Panc1 (cell line): Measurements from ENCODE around the gene DHCR7. TPM values are rescaled to one million over a fixed set of nuclear protein-coding genes. Genes with fewer than 3 reads are reported as not detected.

ENCODE experiments used
- ATAC-seq: fragments of 200-7000 bp; cut with Tn5 transposase; 2 replicates; pipeline ENCODE4 v1.9.1; 2020; ENCODE audit warnings: mild to moderate bottlenecking, moderate library complexity
- Bru-seq: library from RNA; stranded (reverse); fragments of 400-500 nt; gene quantifications from one replicate; lab custom pipeline; 2021; lab: Mats Ljungman, UMichigan
- BruChase-seq, 2 experiments: library from RNA; stranded (reverse); fragments of 400-500 nt; gene quantifications; one replicate each; lab custom pipeline; 2021; lab: Mats Ljungman, UMichigan
- BruUV-seq: library from RNA; stranded (reverse); fragments of 400-500 nt; replicated peaks from 2 replicates; lab custom pipeline; 2021; lab: Mats Ljungman, UMichigan
- CTCF ChIA-PET: fragments of 300-600 bp; sonication (Branson Sonifier 250); formaldehyde crosslinking; loops from one replicate; lab custom pipeline; 2022; ENCODE audit warnings: antibody characterized with exemption; lab: Charles Lee
- POLR2A ChIA-PET: fragments of 300-600 bp; sonication (Branson Sonifier 250); formaldehyde crosslinking; loops from one replicate; lab custom pipeline; 2022; ENCODE audit warnings: antibody characterized with exemption; lab: Charles Lee
- DNase-seq: peaks from one replicate; pipeline ENCODE4 v3.0.0-alpha.2; 2010; ENCODE audit warnings: low read depth, low spot score
- H3K27ac ChIP-seq: 2 replicates; pipeline ENCODE4 v1.5.1; 2011; ENCODE audit warnings: mild to moderate bottlenecking, low read length, inconsistent platforms
- H3K27me3 ChIP-seq: fragments of 200-500 bp; sonication (Bioruptor generic); 2 replicates; pipeline ENCODE4 v1.6.0; 2014; ENCODE audit warnings: low read length, inconsistent platforms; ENCODE audit not compliant: control insufficient read depth, insufficient read depth
- H3K36me3 ChIP-seq: fragments of 200-500 bp; sonication (Bioruptor generic); 2 replicates; pipeline ENCODE4 v1.5.1; 2014; ENCODE audit warnings: inconsistent platforms, mild to moderate bottlenecking, low read length, moderate library complexity; ENCODE audit not compliant: control insufficient read depth, insufficient read depth
- H3K4me1 ChIP-seq: 2 replicates; pipeline ENCODE4 v1.5.1; 2011; ENCODE audit warnings: inconsistent platforms, mild to moderate bottlenecking, low read length, moderate library complexity; ENCODE audit not compliant: control insufficient read depth, insufficient read depth
- H3K4me3 ChIP-seq, 2 experiments: 2 replicates each; pipeline ENCODE4 v1.5.1; 2011 to 2012; ENCODE audit warnings: low read depth in 2 of 2, low read length in 2 of 2, mild to moderate bottlenecking in 2 of 2, inconsistent platforms in 1 of 2, moderate library complexity in 1 of 2
- H3K9me3 ChIP-seq: fragments of 200-500 bp; sonication (Bioruptor generic); 2 replicates; pipeline ENCODE4 v1.5.1; 2014; ENCODE audit warnings: low read depth, mild to moderate bottlenecking, inconsistent platforms, low read length, moderate library complexity; ENCODE audit not compliant: control insufficient read depth, insufficient read depth
- CTCF ChIP-seq: fragments of 450-650 bp; IDR thresholded peaks from 2 replicates; pipeline ENCODE4 v1.5.1; 2017; ENCODE audit warnings: mild to moderate bottlenecking
- POLR2AphosphoS5 ChIP-seq: IDR thresholded peaks from 2 replicates; pipeline ENCODE4 v1.6.1; 2012; ENCODE audit warnings: mild to moderate bottlenecking, low read depth, low read length, moderate library complexity
- SIN3A ChIP-seq: IDR thresholded peaks from 2 replicates; pipeline ENCODE4 v1.6.1; 2012; ENCODE audit warnings: low read depth, mild to moderate bottlenecking, low read length, moderate library complexity, borderline replicate concordance; ENCODE audit not compliant: insufficient read depth
- TCF7L2 ChIP-seq: IDR thresholded peaks from 2 replicates; pipeline ENCODE4 v1.6.1; 2011; ENCODE audit warnings: mild to moderate bottlenecking, low read depth, low read length, inconsistent platforms
- in situ Hi-C: cut with HindIII; loops from 2 replicates; pipeline ENCODE4 v1.10.0; 2016; ENCODE audit warnings: low sequenced_read_pairs, low pct_unique_long_range_greater_than_20kb
- intact Hi-C: fragments of 100-400 bp; cut with micrococcal nuclease; formaldehyde crosslinking; loops from one replicate; pipeline ENCODE4 v1.10.0; 2022; ENCODE audit not compliant: unreplicated experiment
- long read RNA-seq: library from polyadenylated mRNA; unstranded; transcript quantifications from one replicate; pipeline ENCODE4 v2.0.0, GENCODE V29; 2021; ENCODE audit not compliant: unreplicated experiment
- polyA plus RNA-seq: library from polyadenylated mRNA; unstranded; fragments of >200 nt; gene quantifications from one replicate; pipeline ENCODE4 v1.2.1, GENCODE V29; 2012; ENCODE audit warnings: missing spikeins; ENCODE audit not compliant: insufficient read length
- total RNA-seq: library from RNA; stranded (reverse); gene quantifications from one replicate; pipeline ENCODE4 v1.2.1, GENCODE V29; 2021; ENCODE audit not compliant: unreplicated experiment
- TF ChIP-seq, protein P1 (sequence below), 2 experiments: IDR thresholded peaks; 2 replicates each; pipeline ENCODE4 v1.6.1; 2011 to 2012; ENCODE audit warnings: low read depth in 2 of 2, control low read depth in 1 of 2, low read length in 1 of 2, mild to moderate bottlenecking in 1 of 2, moderate library complexity in 1 of 2; ENCODE audit not compliant: insufficient read depth in 1 of 2

The DHCR7 gene, protein sequence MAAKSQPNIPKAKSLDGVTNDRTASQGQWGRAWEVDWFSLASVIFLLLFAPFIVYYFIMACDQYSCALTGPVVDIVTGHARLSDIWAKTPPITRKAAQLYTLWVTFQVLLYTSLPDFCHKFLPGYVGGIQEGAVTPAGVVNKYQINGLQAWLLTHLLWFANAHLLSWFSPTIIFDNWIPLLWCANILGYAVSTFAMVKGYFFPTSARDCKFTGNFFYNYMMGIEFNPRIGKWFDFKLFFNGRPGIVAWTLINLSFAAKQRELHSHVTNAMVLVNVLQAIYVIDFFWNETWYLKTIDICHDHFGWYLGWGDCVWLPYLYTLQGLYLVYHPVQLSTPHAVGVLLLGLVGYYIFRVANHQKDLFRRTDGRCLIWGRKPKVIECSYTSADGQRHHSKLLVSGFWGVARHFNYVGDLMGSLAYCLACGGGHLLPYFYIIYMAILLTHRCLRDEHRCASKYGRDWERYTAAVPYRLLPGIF
- total RNA-seq (356 TPM), Bru-seq, nascent RNA (percentile 80 among the genes with signal in this experiment), BruChase-seq, experiment 1, labeled RNA remaining after a 2-hour chase (percentile 93 among the genes with signal in this experiment), BruChase-seq, experiment 2, labeled RNA remaining after a 6-hour chase (percentile 97 among the genes with signal in this experiment)
- polyA plus RNA-seq, result 397 TPM
- long read RNA-seq, transcript DHCR7-202 (9 exons, 2,601 nt), result minor isoform, 8 of 764 reads
- long read RNA-seq, transcript DHCR7-201 (9 exons, 2,666 nt), result major isoform, 413 of 764 reads
- long read RNA-seq, partial matches to known transcripts, result 292 of 764 reads
- long read RNA-seq, other reads (novel, unspliced or antisense), result 49 of 764 reads

- in situ Hi-C loops (no loop called here), intact Hi-C loops (no loop called here)
- ChIA-PET CTCF (interaction anchor here (0.6 kb wide), 1 partner anchor 115 kb away, joined by 3 read pairs; no protein-coding TSS in a partner anchor), POLR2A (interaction anchor here (0.6 kb wide), 2 partner anchors 219 to 929 kb away, joined by 6 to 13 read pairs; no protein-coding TSS in a partner anchor)
- Histone ChIP-seq H3K4me1 (peaks cover 28% of the 10 kb centered on the region), H3K27ac (peak within 1 kb of the TSS; percentile 87), H3K4me3 (peak within 1 kb of the TSS; percentile 85 to 87), H3K9me3 (peaks cover 7% of the 10 kb centered on the region; the same call in 1 of the 2 replicates), H3K27me3 (no peaks in the 10 kb centered on the region), H3K36me3 (peaks cover 2% of the 10 kb centered on the region; the same call in 1 of the 2 replicates)
- ATAC-seq (peak; percentile 93), DNase-seq (peak; percentile 36)
- TF ChIP-seq, protein P1, sequence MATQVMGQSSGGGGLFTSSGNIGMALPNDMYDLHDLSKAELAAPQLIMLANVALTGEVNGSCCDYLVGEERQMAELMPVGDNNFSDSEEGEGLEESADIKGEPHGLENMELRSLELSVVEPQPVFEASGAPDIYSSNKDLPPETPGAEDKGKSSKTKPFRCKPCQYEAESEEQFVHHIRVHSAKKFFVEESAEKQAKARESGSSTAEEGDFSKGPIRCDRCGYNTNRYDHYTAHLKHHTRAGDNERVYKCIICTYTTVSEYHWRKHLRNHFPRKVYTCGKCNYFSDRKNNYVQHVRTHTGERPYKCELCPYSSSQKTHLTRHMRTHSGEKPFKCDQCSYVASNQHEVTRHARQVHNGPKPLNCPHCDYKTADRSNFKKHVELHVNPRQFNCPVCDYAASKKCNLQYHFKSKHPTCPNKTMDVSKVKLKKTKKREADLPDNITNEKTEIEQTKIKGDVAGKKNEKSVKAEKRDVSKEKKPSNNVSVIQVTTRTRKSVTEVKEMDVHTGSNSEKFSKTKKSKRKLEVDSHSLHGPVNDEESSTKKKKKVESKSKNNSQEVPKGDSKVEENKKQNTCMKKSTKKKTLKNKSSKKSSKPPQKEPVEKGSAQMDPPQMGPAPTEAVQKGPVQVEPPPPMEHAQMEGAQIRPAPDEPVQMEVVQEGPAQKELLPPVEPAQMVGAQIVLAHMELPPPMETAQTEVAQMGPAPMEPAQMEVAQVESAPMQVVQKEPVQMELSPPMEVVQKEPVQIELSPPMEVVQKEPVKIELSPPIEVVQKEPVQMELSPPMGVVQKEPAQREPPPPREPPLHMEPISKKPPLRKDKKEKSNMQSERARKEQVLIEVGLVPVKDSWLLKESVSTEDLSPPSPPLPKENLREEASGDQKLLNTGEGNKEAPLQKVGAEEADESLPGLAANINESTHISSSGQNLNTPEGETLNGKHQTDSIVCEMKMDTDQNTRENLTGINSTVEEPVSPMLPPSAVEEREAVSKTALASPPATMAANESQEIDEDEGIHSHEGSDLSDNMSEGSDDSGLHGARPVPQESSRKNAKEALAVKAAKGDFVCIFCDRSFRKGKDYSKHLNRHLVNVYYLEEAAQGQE (IDR thresholded peaks at IDR 0.05; ENCODE audit: insufficient read depth in 1 of 2, low read depth in 2 of 2, low read length in 1 of 2), result no peak
- TF ChIP-seq SIN3A, result peak; percentile 9; the same call in 1 of the 2 replicates
- TF ChIP-seq CTCF, result no peak
- TF ChIP-seq TCF7L2, result no peak
- BruUV-seq, result no TSS peak
Observed at GRCh38 chr11:71448257-71449171, at the start of gene DHCR7. DHCR7 (minus strand) TSS chr11:71448393; CDS start chr11:71444952, 3,441 bp downstream.

GRCh38 chr11:71496421-71496820 lies 48.2 kb upstream of the DHCR7 start:
- no peaks in the 10 kb centered on the region for H3K9me3 ChIP-seq
- no peaks in the 10 kb centered on the region for H3K27me3 ChIP-seq
- DNase-seq (no peak), ATAC-seq (no peak)
- in situ Hi-C loops, result no loop called here
- ChIA-PET CTCF (no interaction called here), POLR2A (no interaction called here)
- TF ChIP-seq CTCF, result no peak
- TF ChIP-seq POLR2AphosphoS5, result no peak
- TF ChIP-seq, protein P1 (IDR thresholded peaks at IDR 0.05; ENCODE audit: insufficient read depth in 1 of 2, low read depth in 2 of 2, low read length in 1 of 2), result no peak
- TF ChIP-seq SIN3A, result no peak
- no peak for TF ChIP-seq TCF7L2
- H3K36me3 ChIP-seq, result peaks cover 4% of the 10 kb centered on the region; the same call in 1 of the 2 replicates
- no TSS peak for BruUV-seq
- no peaks in the 10 kb centered on the region for H3K4me1 ChIP-seq
- intact Hi-C loops, result no loop called here
- no peak overlapping the region for H3K4me3 ChIP-seq
- H3K27ac ChIP-seq, result no peak overlapping the region
